ENCODE measurements around the gene BCAS3.

BCAS3 gene

GRCh38 chr17:61081959-61082358, 404.3 kb downstream of the BCAS3 start:
- DNase-seq, result no peak

GRCh38 chr17:61084260-61084659, 406.6 kb downstream of the BCAS3 start:
- DNase-seq, result no peak

GRCh38 chr17:61087024-61087423, 409.4 kb downstream of the BCAS3 start:
- DNase-seq, result no peak

GRCh38 chr17:61088556-61088955, 410.9 kb downstream of the BCAS3 start:
- no peak for DNase-seq

GRCh38 chr17:61091096-61091495, 413.4 kb downstream of the BCAS3 start:
- DNase-seq, result no peak

GRCh38 chr17:61097781-61098180, 420.1 kb downstream of the BCAS3 start:
- no peak for DNase-seq

GRCh38 chr17:61106354-61106753, 428.7 kb downstream of the BCAS3 start:
- no peak for DNase-seq

GRCh38 chr17:61116577-61116976, 438.9 kb downstream of the BCAS3 start:
- no peak for DNase-seq

GRCh38 chr17:61117983-61118382, 440.3 kb downstream of the BCAS3 start:
- DNase-seq, result no peak

GRCh38 chr17:61118871-61119270, 441.2 kb downstream of the BCAS3 start:
- DNase-seq, result no peak

GRCh38 chr17:61122326-61122913, 444.8 kb downstream of the BCAS3 start:
- DNase-seq, result no peak

GRCh38 chr17:61124562-61124961, 446.9 kb downstream of the BCAS3 start:
- no peak for DNase-seq

GRCh38 chr17:61126473-61127249, 449.0 kb downstream of the BCAS3 start:
- DNase-seq, result no peak

- no peak for DNase-seq
These were observed 450.3 kb downstream of the BCAS3 start for GRCh38 chr17:61127960-61128359.

GRCh38 chr17:61128661-61129115, 451.0 kb downstream of the BCAS3 start:
- DNase-seq, result peak; percentile 33

- no peak for DNase-seq
These were observed 451.9 kb downstream of the BCAS3 start for GRCh38 chr17:61129267-61130254.

- DNase-seq, result peak; percentile 40
These were observed 452.7 kb downstream of the BCAS3 start for GRCh38 chr17:61130330-61130729.

GRCh38 chr17:61131585-61131984, 453.9 kb downstream of the BCAS3 start:
- DNase-seq, result no peak

- DNase-seq, result no peak
These were observed 454.9 kb downstream of the BCAS3 start for GRCh38 chr17:61132524-61132923.

GRCh38 chr17:61133853-61134252, 456.2 kb downstream of the BCAS3 start:
- no peak for DNase-seq

- DNase-seq, result no peak
These were observed 457.0 kb downstream of the BCAS3 start for GRCh38 chr17:61134551-61135235.

- no peak for DNase-seq
These were observed 458.1 kb downstream of the BCAS3 start for GRCh38 chr17:61135782-61136181.

- DNase-seq, result no peak
These were observed 458.6 kb downstream of the BCAS3 start for GRCh38 chr17:61136296-61136695.
